AG09319 (cell line): ENCODE data around the gene GSTP1.
A peak's percentile ranks its signal among the peaks of the same experiment; 100 is the strongest.

ENCODE experiments used
- DNase-seq: peaks from one replicate; pipeline ENCODE4 v3.0.0-alpha.2; 2010; ENCODE audit warnings: low read depth; ENCODE audit errors: extremely low read depth
- TF ChIP-seq, protein P1 (sequence below): IDR thresholded peaks from 2 replicates; pipeline ENCODE4 v1.5.1; 2011; ENCODE audit warnings: low read depth, mild to moderate bottlenecking, inconsistent platforms, low read length, moderate library complexity

Gene GSTP1

GRCh38 chr11:67626970-67627369 is 43.4 kb downstream of the GSTP1 start:
- TF ChIP-seq, protein P1, sequence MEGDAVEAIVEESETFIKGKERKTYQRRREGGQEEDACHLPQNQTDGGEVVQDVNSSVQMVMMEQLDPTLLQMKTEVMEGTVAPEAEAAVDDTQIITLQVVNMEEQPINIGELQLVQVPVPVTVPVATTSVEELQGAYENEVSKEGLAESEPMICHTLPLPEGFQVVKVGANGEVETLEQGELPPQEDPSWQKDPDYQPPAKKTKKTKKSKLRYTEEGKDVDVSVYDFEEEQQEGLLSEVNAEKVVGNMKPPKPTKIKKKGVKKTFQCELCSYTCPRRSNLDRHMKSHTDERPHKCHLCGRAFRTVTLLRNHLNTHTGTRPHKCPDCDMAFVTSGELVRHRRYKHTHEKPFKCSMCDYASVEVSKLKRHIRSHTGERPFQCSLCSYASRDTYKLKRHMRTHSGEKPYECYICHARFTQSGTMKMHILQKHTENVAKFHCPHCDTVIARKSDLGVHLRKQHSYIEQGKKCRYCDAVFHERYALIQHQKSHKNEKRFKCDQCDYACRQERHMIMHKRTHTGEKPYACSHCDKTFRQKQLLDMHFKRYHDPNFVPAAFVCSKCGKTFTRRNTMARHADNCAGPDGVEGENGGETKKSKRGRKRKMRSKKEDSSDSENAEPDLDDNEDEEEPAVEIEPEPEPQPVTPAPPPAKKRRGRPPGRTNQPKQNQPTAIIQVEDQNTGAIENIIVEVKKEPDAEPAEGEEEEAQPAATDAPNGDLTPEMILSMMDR, result no peak
- DNase-seq, result no peak

DNA sequence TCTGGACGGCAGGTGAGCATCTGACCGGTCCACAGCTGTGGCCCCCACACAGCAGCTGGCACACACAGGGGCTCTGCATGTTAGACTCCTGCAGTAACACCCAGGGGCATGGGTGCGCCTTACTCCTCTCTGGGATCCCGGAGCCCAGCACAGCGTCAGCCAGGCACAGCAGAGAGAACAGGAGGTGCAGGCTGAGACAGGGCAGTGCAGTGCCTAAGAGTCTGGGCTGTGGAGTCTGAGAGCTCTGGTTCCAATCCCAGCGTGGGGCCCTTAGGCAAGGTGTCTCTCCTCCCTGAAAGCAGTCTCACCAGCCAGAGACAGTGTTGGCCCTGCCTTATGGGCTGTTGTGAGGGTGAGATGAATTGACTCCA is 43.8 kb downstream of the GSTP1 start:
- no peak for DNase-seq
- TF ChIP-seq, protein P1, result no peak

DNA sequence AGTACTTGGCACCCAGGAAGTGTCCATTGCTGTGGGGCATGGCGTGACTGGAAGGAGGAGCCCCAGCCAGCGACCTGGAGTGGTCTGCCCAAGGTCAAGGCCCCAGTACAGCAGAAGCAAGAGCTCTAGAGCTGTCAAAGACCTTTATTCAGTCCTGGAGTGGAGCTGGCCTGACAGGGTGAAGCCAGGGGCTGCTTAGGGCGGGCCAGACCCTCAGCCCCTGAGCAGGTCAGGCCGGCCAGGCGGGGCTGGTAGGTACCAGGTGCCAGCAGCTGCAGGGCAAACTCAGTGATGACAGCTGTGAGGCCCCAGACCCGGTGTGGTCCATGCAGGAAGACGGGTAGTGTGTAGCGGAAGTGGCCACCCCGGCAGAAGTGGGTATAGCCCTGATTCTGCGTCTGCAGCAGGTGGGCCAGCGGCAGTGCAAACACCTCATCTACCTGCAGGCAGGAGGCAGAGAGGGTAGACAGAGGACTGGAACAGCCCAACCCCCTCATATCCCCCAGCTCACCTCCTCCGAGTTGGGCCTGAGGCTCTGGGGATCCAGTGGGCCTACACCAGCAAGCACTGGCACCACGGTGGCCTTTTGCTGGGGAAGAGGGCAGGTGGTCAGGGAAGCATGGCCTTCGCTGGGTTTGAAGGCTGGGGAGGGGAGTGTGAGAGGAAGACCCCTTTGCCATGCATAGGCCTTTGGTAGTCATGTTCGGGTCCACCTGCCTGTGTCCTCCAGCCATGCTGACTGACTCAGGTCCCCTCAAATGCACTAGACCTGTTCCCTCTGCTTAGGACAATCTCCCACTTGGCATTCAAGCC is 44.4 kb downstream of the GSTP1 start:
- no peak for DNase-seq
- TF ChIP-seq, protein P1, result no peak

DNA sequence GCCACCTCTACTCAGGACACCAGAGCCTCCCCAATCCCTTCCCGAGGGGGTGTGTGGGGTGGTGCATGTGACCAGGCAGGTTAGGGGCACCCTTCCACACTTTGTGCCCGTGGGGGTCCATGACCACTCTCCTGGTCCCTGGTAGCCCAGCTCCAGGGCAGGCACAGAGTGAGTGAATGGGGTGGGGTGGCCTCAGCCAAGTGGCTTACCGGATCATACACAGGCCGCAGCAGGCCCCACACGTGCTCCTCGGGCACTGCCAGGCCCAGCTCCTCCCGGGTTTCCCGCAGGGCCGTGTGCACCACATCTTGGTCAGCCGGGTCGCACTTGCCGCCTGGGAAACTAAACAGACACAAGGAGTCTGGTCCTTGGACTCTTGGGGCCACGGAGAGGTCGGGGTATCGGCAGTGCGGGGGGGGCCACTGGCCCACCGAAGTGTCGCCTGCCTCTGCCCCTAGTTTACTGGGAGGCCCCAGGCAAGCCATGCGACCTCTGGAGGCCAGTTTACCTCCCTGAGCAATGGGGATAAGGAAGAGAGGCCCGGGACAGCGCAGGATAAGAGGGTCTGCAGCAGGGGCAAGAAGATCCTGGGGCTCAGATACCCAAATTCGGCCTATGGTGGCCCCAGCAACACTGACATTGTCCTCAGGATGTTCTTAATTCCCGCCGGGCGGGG is 45.2 kb downstream of the GSTP1 start:
- DNase-seq, result no peak

DNA sequence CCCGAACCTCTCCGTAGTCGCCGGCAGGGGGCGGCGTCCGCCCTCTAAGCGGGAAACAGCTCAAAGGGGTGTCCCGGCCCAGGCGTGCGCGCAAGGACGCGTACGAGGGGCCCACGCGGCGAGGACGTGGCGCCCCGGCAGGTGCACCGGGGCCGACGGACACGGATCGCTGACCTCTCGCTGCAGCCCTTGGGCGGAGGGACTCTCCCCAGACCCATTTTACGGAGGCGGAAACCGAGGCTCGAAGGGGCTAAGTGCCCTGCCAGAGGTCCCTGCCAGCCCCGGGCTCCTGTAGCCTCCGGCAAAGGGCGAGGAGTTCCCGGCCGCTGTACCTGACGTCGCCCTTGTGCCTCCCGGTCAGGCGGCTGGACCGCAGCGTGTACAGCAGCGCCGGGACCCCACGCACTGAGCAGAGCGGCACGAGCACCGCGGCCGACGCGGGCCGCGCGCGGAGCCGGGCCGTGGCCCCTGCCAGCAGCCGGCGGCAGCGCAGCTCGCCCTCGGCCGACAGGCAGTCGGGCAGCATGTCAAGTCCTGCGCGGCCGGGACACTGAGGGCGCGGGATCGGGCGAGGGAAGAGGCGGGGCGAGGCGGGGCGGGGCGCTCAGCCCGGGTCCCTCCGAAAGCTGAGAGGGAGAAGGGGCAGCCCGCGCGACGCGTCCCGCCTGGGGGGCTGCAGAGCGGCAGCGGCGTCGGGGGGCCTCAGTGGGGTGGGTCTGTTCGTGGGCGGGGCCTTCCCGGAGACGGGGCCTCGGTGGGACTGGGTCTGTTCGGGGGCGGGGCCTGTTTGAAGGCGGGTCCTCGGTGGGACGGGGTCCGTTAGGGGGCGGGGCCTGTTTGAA is 46.0 kb downstream of the GSTP1 start, which contains the start of gene NUDT8:
TSS of gene NUDT8 (minus strand) at position 552 of the 842 bp plus-strand sequence. CDS start at position 526, 26 bp downstream.
- TF ChIP-seq, protein P1, result peak; percentile 79
- DNase-seq, result peak; percentile 32

More for the DNA sequence above, 45.2 kb downstream of the GSTP1 start:
- TF ChIP-seq, protein P1, result no peak

DNA sequence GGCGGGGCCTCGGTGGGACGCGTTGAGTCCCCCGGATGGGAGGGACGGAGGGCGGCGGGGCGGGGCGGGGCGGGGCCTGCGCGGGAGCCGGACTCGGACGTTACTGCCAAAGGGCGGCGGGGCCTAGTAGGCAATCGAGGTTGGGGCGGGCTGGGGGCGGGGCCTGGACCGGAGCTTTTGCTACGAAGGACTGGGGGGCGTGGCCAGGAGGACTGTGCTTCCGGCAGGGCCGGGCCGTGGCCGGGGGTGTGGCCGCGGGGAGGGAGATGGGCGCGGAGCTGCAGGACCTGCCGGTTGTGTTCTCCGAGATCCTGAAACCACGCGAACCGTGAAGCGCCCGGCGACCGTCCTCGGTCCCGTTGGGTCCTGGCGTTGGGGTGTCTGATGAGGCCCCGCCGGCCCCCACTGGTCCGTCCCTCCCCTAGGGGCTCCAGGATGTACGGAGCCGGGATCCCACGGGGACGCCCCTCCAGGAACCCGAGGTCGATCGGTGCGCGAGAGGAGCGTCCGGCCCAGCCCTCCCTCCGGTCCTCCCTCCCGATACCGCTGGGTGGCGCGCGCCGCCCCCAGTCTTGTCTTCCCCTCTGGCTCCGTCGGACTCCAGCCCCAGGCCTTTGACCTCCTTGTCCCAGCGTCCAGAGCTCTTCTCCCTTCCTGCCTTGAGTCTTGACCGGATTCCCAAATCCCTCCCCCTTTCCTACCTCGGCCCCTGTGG is 46.8 kb downstream of the GSTP1 start:
- peak; percentile 94 for DNase-seq
- TF ChIP-seq, protein P1, result peak; percentile 66
